ENCODE data around the gene PEX6. TPM values are rescaled to one million over a fixed set of nuclear protein-coding genes. Genes with fewer than 3 reads are reported as not detected.

The PEX6 gene
- total RNA-seq, 1 experiment from 2014 or later: 25.9 TPM

DNA sequence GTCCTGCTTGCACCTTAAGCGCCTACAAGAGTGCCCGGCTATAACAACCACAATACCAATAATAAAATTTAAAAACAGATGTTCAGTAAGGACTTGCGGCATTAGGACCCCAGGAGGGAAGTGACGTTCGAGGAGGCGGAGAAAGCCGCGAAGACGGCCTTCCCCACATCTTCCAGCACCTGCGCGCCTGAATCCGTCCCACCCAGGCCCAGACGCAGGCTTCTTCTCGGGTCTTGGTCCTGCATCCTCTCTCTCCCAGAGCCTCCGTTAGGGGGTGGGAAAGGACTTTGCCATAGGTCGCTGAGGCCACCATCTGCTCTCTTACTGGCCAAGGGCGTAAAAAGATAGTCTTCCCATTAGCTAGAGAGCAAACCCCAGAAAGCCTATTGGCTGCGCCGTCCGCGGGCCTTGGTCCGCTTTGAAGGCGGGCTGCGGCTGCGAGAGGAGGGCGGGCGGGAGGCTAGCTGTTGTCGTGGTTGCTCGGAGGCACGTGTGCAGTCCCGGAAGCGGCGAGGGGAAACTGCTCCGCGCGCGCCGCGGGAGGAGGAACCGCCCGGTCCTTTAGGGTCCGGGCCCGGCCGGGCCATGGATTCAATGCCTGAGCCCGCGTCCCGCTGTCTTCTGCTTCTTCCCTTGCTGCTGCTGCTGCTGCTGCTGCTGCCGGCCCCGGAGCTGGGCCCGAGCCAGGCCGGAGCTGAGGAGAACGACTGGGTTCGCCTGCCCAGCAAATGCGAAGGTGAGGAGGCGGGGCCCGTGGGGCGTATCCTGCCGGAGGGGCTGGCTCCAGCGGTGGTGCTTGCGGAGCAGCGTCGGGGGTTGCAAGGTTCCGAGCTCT is 49.8 kb downstream of the PEX6 start, which contains the start of gene CNPY3:
Gene CNPY3 (plus strand): TSS at position 495 of the 835 bp plus-strand sequence. CDS start 91 bp downstream, at position 586.
- ChIA-PET CTCF (interaction anchor here (0.6 kb wide), 1 partner anchor 623 kb away, joined by 3 read pairs; no protein-coding TSS in a partner anchor), POLR2A (ENCODE audit: unreplicated experiment) (interaction anchor here (0.6 to 1.5 kb wide), 17 partner anchors 10 to 701 kb away, joined by 3 to 16 read pairs (median 5); partner anchors contain the start of genes CUL7, KLC4, KLHDC3 and MEA1)
- peak within 1 kb of the TSS; percentile 67 for H3K27ac ChIP-seq
- intact Hi-C loops (cut with micrococcal nuclease; ENCODE audit: unreplicated experiment): loop anchor here (1.0 to 5.0 kb wide), 3 partner anchors 83 to 242 kb away; partner anchors contain the start of genes KLHDC3, MEA1 and SRF
- peaks cover 9% of the 10 kb centered on the region; the same call in 1 of the 2 replicates for H3K36me3 ChIP-seq (ENCODE audit: low read depth)
- peak within 1 kb of the TSS; percentile 89 for H3K4me2 ChIP-seq
- H3K9me3 ChIP-seq (ENCODE audit: insufficient read depth, low read depth): no peaks in the 10 kb centered on the region
- peak within 1 kb of the TSS; percentile 85 for H2AFZ ChIP-seq
- peaks cover 16% of the 10 kb centered on the region for H3K4me1 ChIP-seq (replicated peaks; ENCODE audit: insufficient read depth)
- H3K9me2 ChIP-seq (ENCODE audit: insufficient read depth): no peaks in the 10 kb centered on the region
- BruUV-seq (replicated peaks): TSS peak; percentile 39
- no peak for TF ChIP-seq EZH2 (IDR thresholded peaks at IDR 0.05; ENCODE audit: low read depth)
- TF ChIP-seq, protein P1, sequence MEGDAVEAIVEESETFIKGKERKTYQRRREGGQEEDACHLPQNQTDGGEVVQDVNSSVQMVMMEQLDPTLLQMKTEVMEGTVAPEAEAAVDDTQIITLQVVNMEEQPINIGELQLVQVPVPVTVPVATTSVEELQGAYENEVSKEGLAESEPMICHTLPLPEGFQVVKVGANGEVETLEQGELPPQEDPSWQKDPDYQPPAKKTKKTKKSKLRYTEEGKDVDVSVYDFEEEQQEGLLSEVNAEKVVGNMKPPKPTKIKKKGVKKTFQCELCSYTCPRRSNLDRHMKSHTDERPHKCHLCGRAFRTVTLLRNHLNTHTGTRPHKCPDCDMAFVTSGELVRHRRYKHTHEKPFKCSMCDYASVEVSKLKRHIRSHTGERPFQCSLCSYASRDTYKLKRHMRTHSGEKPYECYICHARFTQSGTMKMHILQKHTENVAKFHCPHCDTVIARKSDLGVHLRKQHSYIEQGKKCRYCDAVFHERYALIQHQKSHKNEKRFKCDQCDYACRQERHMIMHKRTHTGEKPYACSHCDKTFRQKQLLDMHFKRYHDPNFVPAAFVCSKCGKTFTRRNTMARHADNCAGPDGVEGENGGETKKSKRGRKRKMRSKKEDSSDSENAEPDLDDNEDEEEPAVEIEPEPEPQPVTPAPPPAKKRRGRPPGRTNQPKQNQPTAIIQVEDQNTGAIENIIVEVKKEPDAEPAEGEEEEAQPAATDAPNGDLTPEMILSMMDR (conservative IDR thresholded peaks at IDR 0.05): no peak
- peaks cover 34% of the 10 kb centered on the region for H3K79me2 ChIP-seq (ENCODE audit: low read depth)
- H3K27me3 ChIP-seq (ENCODE audit: insufficient read depth, low read depth): no peaks in the 10 kb centered on the region
- peaks cover 34% of the 10 kb centered on the region for H3F3A ChIP-seq (ENCODE audit: insufficient read depth, low read depth)
- peak; percentile 94 for DNase-seq
- H3K4me3 ChIP-seq: peak within 1 kb of the TSS; percentile 73
- H4K20me1 ChIP-seq (ENCODE audit: insufficient read depth): no peaks in the 10 kb centered on the region; the same call in 1 of the 2 replicates

DNA sequence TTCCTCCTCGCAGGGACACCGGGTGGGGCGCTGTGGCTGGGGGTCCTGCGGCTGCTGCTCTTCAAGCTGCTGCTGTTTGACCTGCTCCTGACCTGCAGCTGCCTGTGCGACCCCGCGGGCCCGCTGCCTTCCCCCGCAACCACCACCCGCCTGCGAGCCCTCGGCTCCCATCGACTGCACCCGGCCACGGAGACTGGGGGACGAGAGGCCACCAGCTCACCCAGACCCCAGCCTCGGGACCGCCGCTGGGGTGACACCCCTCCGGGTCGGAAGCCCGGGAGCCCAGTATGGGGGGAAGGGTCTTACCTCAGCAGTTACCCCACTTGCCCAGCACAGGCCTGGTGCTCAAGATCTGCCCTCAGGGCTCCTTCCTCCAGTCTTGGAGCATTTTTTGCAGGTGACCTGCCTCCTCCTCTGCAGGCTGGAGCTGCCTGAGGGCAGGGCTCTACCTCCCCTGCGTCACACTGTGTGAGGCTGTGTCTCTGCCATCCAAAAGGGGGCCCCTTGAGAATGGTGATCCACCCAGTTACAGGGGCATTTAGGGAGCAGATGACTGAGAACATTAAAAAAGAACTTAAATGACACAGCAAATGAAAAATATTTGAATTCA is 53.6 kb downstream of the PEX6 start:
- Histone ChIP-seq H3K79me2 (ENCODE audit: low read depth) (peaks cover 2% of the 10 kb centered on the region), H3K27me3 (ENCODE audit: insufficient read depth, low read depth) (no peaks in the 10 kb centered on the region), H4K20me1 (ENCODE audit: insufficient read depth) (no peaks in the 10 kb centered on the region), H3K4me1 (replicated peaks; ENCODE audit: insufficient read depth) (peaks cover 8% of the 10 kb centered on the region), H3K27ac (no peak overlapping the region), H3K9me3 (ENCODE audit: insufficient read depth, low read depth) (no peaks in the 10 kb centered on the region), H3K4me2 (no peak overlapping the region), H3K4me3 (no peak overlapping the region), H2AFZ (no peak overlapping the region), H3F3A (ENCODE audit: insufficient read depth, low read depth) (peaks cover 28% of the 10 kb centered on the region), H3K9me2 (ENCODE audit: insufficient read depth) (no peaks in the 10 kb centered on the region), H3K36me3 (ENCODE audit: low read depth) (no peaks in the 10 kb centered on the region)
- CTCF ChIA-PET: no interaction called here
- BruUV-seq (replicated peaks): no TSS peak
- no peak for TF ChIP-seq EZH2 (IDR thresholded peaks at IDR 0.05; ENCODE audit: low read depth)
- TF ChIP-seq, protein P1 (conservative IDR thresholded peaks at IDR 0.05): no peak
- POLR2A ChIA-PET (ENCODE audit: unreplicated experiment): no interaction called here
- intact Hi-C loops (cut with micrococcal nuclease; ENCODE audit: unreplicated experiment): loop anchor here (5.0 kb wide), 1 partner anchor 87 kb away; the partner anchor contains the start of genes KLHDC3 and MEA1
- DNase-seq: no peak

DNA sequence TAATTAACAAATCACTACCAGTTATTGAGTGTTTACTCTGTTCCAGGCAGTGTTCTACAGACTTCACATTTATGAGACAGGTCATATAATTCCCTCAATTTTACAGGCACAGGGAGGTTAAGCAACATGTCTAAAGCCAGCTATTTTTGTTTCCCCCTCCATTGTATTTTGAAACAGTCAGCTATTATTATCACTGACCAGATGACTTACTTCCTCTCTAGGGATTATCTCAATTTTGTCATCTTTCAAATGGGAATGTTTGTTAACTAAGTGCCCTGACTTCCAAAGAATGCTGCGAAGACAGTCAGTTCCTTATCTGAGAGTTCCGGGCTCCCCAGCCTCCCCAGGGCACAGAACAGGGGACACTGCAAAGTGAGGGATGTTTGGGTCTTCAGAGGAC is 55.3 kb downstream of the PEX6 start:
- Histone ChIP-seq H3K36me3 (ENCODE audit: low read depth) (no peaks in the 10 kb centered on the region), H4K20me1 (ENCODE audit: insufficient read depth) (no peaks in the 10 kb centered on the region), H3K27ac (no peak overlapping the region), H3K4me2 (no peak overlapping the region), H3K4me1 (replicated peaks; ENCODE audit: insufficient read depth) (peaks cover 7% of the 10 kb centered on the region), H3K4me3 (no peak overlapping the region), H2AFZ (no peak overlapping the region), H3F3A (ENCODE audit: insufficient read depth, low read depth) (peaks cover 18% of the 10 kb centered on the region; the same call in 1 of the 2 replicates), H3K27me3 (ENCODE audit: insufficient read depth, low read depth) (no peaks in the 10 kb centered on the region), H3K9me3 (ENCODE audit: insufficient read depth, low read depth) (no peaks in the 10 kb centered on the region), H3K79me2 (ENCODE audit: low read depth) (no peaks in the 10 kb centered on the region), H3K9me2 (ENCODE audit: insufficient read depth) (no peaks in the 10 kb centered on the region)
- POLR2A ChIA-PET (ENCODE audit: unreplicated experiment): no interaction called here
- DNase-seq: no peak
- BruUV-seq (replicated peaks): no TSS peak
- TF ChIP-seq, protein P1 (conservative IDR thresholded peaks at IDR 0.05): no peak
- no peak for TF ChIP-seq EZH2 (IDR thresholded peaks at IDR 0.05; ENCODE audit: low read depth)
- intact Hi-C loops (cut with micrococcal nuclease; ENCODE audit: unreplicated experiment): no loop called here
- CTCF ChIA-PET: no interaction called here

Data from PC-9 (cell line).